CD8-positive, alpha-beta memory T cell (primary cell): ENCODE results near the gene SNX22. TPM values are rescaled to one million over a fixed set of nuclear protein-coding genes. Genes with fewer than 3 reads are reported as not detected.

ENCODE experiments used
- CTCF ChIA-PET: fragments of 350-600 bp; sonication (Branson Sonifier 250); formaldehyde crosslinking; loops from one replicate; lab custom pipeline; 2021; ENCODE audit warnings: antibody characterized with exemption; lab: Charles Lee
- POLR2A ChIA-PET: fragments of 350-600 bp; sonication (Branson Sonifier 250); formaldehyde crosslinking; loops from one replicate; lab custom pipeline; 2021; ENCODE audit warnings: antibody characterized with exemption; lab: Charles Lee
- DNase-seq, 5 donors: peaks; one replicate each; pipeline versions ENCODE4 v3.0.0 to v3.0.0-alpha.2; 2020 to 2022; ENCODE audit warnings: mixed read lengths in 1 of 5
- H3K27ac ChIP-seq: one replicate; pipeline ENCODE4 v1.7.0; 2013; ENCODE audit warnings: low read depth, mild to moderate bottlenecking, low read length, moderate library complexity
- H3K27me3 ChIP-seq: 2 replicates; pipeline ENCODE4 v1.7.0; 2013; ENCODE audit warnings: low read length, mild to moderate bottlenecking; ENCODE audit not compliant: insufficient read depth, poor library complexity, severe bottlenecking
- H3K36me3 ChIP-seq: 2 replicates; pipeline ENCODE4 v1.7.0; 2013; ENCODE audit warnings: mild to moderate bottlenecking, low read length, moderate library complexity; ENCODE audit not compliant: insufficient read depth
- H3K4me1 ChIP-seq: 2 replicates; pipeline ENCODE4 v1.7.0; 2013; ENCODE audit warnings: mild to moderate bottlenecking, low read length, moderate library complexity; ENCODE audit not compliant: insufficient read depth
- H3K4me3 ChIP-seq: 2 replicates; pipeline ENCODE4 v1.7.0; 2013; ENCODE audit warnings: mild to moderate bottlenecking, low read length
- H3K9me3 ChIP-seq: 2 replicates; pipeline ENCODE4 v1.7.0; 2013; ENCODE audit warnings: mild to moderate bottlenecking, low read length
- H3K27ac Mint-ChIP-seq, 8 donors: one replicate each; pipeline ENCODE4 v1.8.0; 2020 to 2021; ENCODE audit warnings: mixed read lengths in 8 of 8, mild to moderate bottlenecking in 6 of 8, inconsistent platforms in 3 of 8, moderate library complexity in 3 of 8
- H3K27me3 Mint-ChIP-seq, 2 donors: one replicate each; pipeline ENCODE4 v1.8.0; 2020 to 2021; ENCODE audit warnings: mixed read lengths in 2 of 2, mild to moderate bottlenecking in 1 of 2, moderate library complexity in 1 of 2
- H3K36me3 Mint-ChIP-seq, 3 donors: one replicate each; pipeline ENCODE4 v1.8.0; 2020 to 2021; ENCODE audit warnings: mixed read lengths in 3 of 3, inconsistent platforms in 1 of 3, mild to moderate bottlenecking in 1 of 3
- H3K4me1 Mint-ChIP-seq, 3 donors: one replicate each; pipeline ENCODE4 v1.8.0; 2020 to 2021; ENCODE audit warnings: mixed read lengths in 3 of 3, inconsistent platforms in 1 of 3, mild to moderate bottlenecking in 1 of 3
- H3K4me3 Mint-ChIP-seq, 7 donors: one replicate each; pipeline ENCODE4 v1.8.0; 2020 to 2021; ENCODE audit warnings: mixed read lengths in 7 of 7, mild to moderate bottlenecking in 6 of 7, moderate library complexity in 4 of 7, inconsistent platforms in 2 of 7
- H3K9me3 Mint-ChIP-seq, 5 donors: one replicate each; pipeline ENCODE4 v1.8.0; 2020 to 2022; ENCODE audit warnings: mixed read lengths in 5 of 5, mild to moderate bottlenecking in 3 of 5, moderate library complexity in 2 of 5, inconsistent platforms in 1 of 5
- polyA plus RNA-seq: library from polyadenylated mRNA; unstranded; fragments of 300-500 nt; fragmentation: Illumina TruSeq; gene quantifications from one replicate; pipeline ENCODE4 v1.2.3, GENCODE V29; 2021
- total RNA-seq, 2 experiments: library from RNA; stranded (reverse); gene quantifications; one replicate each; pipeline ENCODE4 v1.2.3, GENCODE V29; 2021

Gene SNX22
- total and polyA plus RNA-seq, 3 experiments from 2014 or later: 0.40 to 0.90 (median 0.61) TPM

DNA sequence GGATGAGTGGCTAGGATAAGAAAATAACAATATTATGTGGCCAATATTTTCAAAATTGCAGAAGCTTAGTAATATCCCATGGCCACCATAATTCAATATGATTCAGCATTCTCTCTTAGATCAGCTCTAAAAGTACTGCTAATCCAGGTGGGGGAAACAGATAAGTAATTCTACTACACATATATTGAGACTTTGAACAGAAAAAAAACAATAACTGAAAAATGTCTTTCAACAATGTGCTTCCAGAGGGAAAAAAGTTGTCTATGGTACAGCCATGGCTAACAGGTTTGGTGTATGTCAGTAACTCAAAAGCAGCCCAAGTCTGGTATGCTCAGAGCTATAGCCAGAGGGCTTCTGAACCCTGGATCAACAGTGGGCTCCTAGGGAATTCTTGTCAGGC lies 53.7 kb downstream of the SNX22 start:
- no peaks in the 10 kb centered on the region for H3K9me3 ChIP-seq
- no peak for DNase-seq
- no peaks in the 10 kb centered on the region for H3K4me1 Mint-ChIP-seq
- ChIA-PET POLR2A (no interaction called here), CTCF (no interaction called here)
- peaks cover 6% of the 10 kb centered on the region for H3K36me3 ChIP-seq
- H3K9me3 Mint-ChIP-seq: no peaks in the 10 kb centered on the region
- no peak overlapping the region for H3K4me3 Mint-ChIP-seq
- H3K27ac Mint-ChIP-seq: no peak overlapping the region
- H3K27me3 Mint-ChIP-seq: no peaks in the 10 kb centered on the region
- H3K4me1 ChIP-seq: no peaks in the 10 kb centered on the region
- H3K27me3 ChIP-seq: no peaks in the 10 kb centered on the region
- H3K27ac ChIP-seq: peak overlapping the region; percentile 39
- H3K36me3 Mint-ChIP-seq: peaks cover 9 to 58% (median 19%) of the 10 kb centered on the region in 3 donors
- H3K4me3 ChIP-seq: no peak overlapping the region

Other genes with a start within 250 kb of the SNX22 start
- gene DAPK2, start 105.2 kb upstream of the SNX22 start, total RNA-seq: 1 to 10 TPM; 4.4 to 5.5 TPM
- 2.2 TPM for gene DAPK2, start 105.2 kb upstream of the SNX22 start, polyA plus RNA-seq
- 10 to 100 TPM; 68.0 to 68.7 TPM for gene CIAO2A, start 57.9 kb upstream of the SNX22 start, total RNA-seq
- 78.1 TPM for gene CIAO2A, start 57.9 kb upstream of the SNX22 start, polyA plus RNA-seq
- gene SNX1, start 55.7 kb upstream of the SNX22 start, total RNA-seq: 10 to 100 TPM; 90.1 to 93.6 TPM
- 63.4 TPM for gene SNX1, start 55.7 kb upstream of the SNX22 start, polyA plus RNA-seq
- 100 to 1,000 TPM; 384 to 385 TPM for gene PPIB, start 11.3 kb downstream of the SNX22 start, total RNA-seq
- gene PPIB, start 11.3 kb downstream of the SNX22 start, polyA plus RNA-seq: 715 TPM
- gene CSNK1G1, start 204.4 kb downstream of the SNX22 start, total RNA-seq: 10 to 100 TPM; 25.6 to 27.0 TPM
- gene CSNK1G1, start 204.4 kb downstream of the SNX22 start, polyA plus RNA-seq: 15.5 TPM
- 10 to 100 TPM; 84.4 to 90.3 TPM for gene PCLAF, start 229.7 kb downstream of the SNX22 start, total RNA-seq
- not detected for gene PCLAF, start 229.7 kb downstream of the SNX22 start, polyA plus RNA-seq
- gene TRIP4, start 236.1 kb downstream of the SNX22 start, total RNA-seq: 10 to 100 TPM; 25.1 to 26.2 TPM
- 31.9 TPM for gene TRIP4, start 236.1 kb downstream of the SNX22 start, polyA plus RNA-seq